Measurements from ENCODE around the gene CDK8. TPM values are rescaled to one million over a fixed set of nuclear protein-coding genes. Genes with fewer than 3 reads are reported as not detected.
"Not testable (repeated sequence)": the region's sequence is repeated elsewhere in the genome, so short reads cannot be mapped to it uniquely, and the experiment has no call there.

Gene CDK8
- total RNA-seq, 1 experiment from 2014 or later: 25.2 TPM

GRCh38 chr13:26310470-26310869 is 56.5 kb downstream of the CDK8 start:
- no peak for DNase-seq (ENCODE audit: extremely low read depth, low read depth)

GRCh38 chr13:26312019-26312418 is 58.1 kb downstream of the CDK8 start:
- DNase-seq (ENCODE audit: extremely low read depth, low read depth): not testable (repeated sequence)

DNA sequence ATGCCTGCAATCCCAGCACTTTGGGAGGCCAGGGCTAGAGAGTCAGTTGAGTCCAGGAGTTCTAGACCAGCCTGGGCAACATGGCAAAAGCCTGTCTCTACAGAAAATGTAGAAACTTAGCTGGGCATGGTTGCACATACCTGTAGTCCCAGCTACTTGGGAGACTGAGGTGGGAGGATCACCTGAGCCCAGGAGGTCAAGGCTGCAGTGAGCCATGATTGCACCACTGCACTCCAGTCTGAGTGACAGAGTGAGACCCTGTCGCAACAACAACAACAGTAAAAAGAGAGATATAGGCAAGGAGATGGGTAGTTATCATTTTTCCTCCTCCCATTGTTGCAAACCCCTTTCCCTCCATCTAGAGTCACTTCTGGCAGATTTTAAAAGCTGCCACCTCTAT is 62.2 kb downstream of the CDK8 start:
- not testable (repeated sequence) for DNase-seq (ENCODE audit: extremely low read depth, low read depth)

DNA sequence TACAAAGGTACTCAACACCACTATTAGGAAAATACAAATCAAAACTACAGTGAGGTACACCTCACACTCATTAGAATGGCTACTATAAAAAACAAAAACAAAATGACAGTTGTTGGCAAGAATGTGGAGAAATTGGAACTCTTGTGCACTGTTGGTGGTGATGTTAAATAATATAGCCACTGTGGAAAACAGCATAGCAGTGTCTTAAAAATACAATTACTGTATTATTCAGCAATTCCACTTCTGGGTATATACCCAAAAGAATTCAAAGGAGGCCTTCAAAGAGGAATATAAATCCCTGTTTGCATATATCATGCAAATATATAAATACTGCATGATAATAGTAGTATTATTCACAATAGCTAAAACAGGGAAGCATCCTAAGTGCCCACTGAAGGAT is 66.8 kb downstream of the CDK8 start:
- DNase-seq (ENCODE audit: extremely low read depth, low read depth): no peak

GRCh38 chr13:26323127-26323526 is 69.2 kb downstream of the CDK8 start:
- DNase-seq (ENCODE audit: extremely low read depth, low read depth): no peak

- DNase-seq (ENCODE audit: extremely low read depth, low read depth): no peak
Observed at GRCh38 chr13:26323764-26324163, 69.8 kb downstream of the CDK8 start.

DNA sequence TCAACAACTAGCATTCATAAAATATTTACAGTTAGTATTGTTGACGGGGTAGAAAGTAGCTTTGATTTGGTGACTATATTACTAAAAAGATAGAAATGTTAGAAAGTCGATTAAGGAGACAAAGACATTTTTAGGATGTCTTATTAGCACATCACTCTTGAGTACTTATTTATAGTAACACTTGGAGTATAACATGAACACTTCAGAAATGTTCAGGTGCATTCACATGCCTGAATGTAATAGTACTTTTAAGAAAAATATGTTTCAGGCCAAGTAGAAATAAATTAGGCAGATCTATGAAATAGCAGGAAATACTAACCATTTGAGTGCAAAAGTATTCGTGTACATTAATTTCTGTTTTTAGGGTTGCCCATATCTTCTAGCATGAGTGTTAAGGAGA is 70.4 kb downstream of the CDK8 start:
- no peak for DNase-seq (ENCODE audit: extremely low read depth, low read depth)

GRCh38 chr13:26324867-26325266 is 70.9 kb downstream of the CDK8 start:
- DNase-seq (ENCODE audit: extremely low read depth, low read depth): no peak

DNA sequence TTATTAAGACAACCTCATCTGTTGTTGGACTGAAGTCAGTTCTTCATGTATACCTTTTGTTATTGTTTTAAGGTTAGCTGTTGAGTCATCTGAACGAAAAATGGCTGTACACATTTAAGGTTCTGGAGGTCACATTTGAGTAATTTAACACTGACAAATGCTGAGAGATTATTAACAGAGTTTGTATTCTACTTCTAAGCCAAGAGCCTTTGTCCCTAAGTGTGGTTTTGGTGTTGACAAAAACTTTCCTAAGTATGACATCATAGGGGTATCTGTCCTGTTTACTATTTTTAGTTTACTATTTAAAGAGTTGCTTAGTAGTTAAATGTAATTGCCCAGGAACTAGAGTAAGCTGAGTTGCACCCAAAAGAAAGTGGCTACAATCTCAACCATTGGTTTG is 71.9 kb downstream of the CDK8 start:
- DNase-seq (ENCODE audit: extremely low read depth, low read depth): no peak

DNA sequence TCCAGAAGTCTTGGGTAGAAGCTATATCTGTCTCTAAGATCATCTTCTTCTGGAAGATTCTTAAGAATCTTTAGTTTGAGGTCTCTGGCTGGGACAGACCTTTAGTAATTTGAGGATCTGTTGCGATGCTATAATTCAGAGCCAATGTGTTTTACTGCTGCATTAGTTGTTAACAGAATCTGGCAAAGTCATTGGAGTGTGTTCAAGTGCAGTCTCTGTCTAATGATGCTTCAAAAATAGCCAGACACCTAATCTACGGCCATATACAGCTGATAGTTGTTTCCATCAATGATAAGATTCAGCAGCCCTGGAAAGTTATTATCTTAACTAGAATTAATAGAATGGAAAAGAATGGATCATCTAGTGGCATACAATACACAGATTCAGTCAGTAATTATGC is 72.6 kb downstream of the CDK8 start:
- DNase-seq (ENCODE audit: extremely low read depth, low read depth): no peak

DNA sequence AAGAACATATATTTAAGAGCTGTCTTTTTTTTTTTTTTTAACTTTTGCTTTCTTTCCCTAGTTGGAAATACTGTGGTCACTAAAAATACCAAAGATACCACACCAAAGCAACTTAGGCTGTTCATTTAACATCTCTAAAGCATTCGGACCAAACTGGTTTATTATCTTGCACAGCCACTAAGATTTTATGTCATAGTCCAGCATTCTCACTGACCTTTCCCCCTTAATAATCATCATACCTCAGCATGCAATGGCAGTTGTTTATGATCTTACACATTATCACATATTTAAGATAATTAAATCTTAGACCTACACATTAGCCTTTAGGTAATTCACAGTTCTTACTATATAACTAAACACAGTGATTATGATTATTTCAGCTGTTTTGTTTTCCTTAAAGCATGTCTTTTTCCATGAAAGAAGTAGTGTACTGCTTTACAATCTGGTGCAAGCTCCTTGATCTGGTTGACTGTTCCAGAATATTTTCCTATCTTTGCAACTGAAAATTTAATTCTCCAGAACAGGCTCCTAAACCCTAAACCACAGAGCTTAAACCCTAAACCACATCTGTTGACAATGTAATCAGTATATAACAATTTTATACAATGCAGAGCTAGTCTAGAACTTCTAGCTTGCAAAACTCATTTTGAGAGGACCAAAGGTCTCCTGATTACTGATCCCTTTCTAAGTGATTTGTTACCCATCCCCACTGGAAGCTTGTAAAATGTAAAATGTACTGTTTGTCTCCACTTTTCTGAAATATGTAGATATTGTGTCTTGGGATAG is 74.2 kb downstream of the CDK8 start:
- no peak for DNase-seq (ENCODE audit: extremely low read depth, low read depth)

DNA sequence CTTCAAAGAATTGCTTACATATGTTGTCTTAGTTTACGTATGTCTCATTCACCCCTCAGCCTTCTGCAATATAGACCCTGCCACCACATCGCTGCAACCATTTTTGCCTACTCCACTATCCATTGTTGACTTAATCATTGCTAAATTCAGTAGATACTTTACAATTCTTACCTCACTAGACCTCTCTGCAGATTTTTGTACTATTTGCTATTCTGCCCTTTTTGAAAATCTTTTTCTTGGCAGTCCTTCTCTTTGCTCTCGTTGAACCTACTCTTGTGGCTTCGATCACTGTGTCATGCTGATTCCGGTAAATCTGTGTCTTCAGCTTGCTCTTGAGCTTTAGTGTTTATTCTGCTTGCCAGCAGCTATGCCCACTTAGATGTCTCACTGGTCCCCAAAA is 81.2 kb downstream of the CDK8 start:
- no peak for DNase-seq (ENCODE audit: extremely low read depth, low read depth)

DNA sequence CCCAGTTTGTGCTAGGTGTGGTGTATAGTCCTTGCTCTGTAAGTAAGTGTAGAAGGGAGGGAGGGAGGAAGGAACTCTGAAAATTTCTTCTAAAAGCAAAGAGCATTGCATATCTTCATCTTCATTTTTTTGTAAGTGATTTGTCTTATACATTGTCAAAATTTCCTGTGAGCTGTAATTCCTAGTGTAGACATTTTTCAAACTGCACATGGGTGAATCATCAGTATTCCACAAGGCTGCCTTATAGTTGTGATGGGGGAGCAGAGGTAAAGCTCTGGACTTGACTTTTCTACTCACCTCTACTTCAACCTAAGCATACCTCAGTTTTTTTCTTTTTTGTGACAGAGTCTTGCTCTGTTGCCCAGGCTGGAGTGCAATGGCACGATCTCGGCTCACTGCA is 86.9 kb downstream of the CDK8 start:
- DNase-seq (ENCODE audit: extremely low read depth, low read depth): no peak

- DNase-seq (ENCODE audit: extremely low read depth, low read depth): no peak
Observed at GRCh38 chr13:26342898-26343297, 89.0 kb downstream of the CDK8 start.

GRCh38 chr13:26343816-26344215 is 89.9 kb downstream of the CDK8 start:
- DNase-seq (ENCODE audit: extremely low read depth, low read depth): no peak

DNA sequence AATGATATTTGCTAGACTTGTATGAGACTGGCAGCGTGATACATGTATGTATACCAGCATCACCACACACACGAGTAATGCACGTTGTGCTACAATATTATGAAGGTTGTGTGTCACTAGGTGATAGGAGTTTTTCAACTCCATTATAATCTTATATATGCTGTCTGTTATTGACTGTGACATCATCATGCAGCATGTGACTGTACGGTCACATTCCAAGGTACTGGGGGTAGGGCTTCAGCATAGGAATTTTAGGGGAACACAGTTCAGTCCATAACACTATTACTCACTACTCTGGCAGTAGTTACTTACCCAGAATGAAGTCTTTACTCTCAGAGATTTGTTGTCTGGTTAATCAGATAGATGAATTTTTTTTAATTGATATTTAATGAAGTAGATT is 91.1 kb downstream of the CDK8 start:
- no peak for DNase-seq (ENCODE audit: extremely low read depth, low read depth)

GRCh38 chr13:26348966-26349365 is 95.0 kb downstream of the CDK8 start:
- no peak for DNase-seq (ENCODE audit: extremely low read depth, low read depth)

DNA sequence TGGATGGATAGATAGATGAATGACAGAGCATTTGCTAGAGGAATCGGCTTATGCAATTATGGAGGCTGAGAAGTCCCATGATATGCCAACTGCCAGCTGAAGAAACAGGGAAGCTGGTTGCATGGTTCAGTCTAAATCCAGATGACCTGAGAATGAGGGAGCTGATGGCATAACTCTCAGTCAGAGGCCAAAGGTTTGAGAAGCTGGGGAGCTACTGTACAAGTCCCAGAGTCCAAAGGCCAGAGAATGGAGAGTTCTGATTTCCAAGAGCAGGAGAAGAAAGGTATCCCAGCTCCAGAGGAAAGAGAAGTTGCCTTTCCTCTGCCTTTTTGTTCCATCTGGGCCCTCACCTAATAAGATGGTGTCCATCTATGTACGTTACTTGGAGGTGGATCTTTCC is 108.3 kb downstream of the CDK8 start:
- DNase-seq (ENCODE audit: extremely low read depth, low read depth): no peak

DNA sequence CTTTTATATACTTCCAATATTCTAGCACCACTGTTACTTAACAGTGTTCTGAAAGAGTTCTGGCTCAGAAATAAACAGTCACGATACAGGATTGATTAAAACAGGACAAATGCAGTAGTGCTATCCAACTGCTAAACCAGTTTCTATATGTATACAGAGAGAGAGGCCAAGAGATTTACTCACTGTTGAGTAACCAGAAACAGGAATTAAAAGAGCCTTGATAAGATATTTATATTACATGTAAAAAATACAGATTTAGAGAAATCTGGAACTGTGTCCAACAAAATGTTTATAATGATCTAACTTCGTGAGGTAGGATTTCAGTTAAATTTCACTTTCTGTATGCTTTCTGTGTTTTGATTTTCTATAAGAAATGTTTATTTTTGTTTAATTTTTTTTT is 116.6 kb downstream of the CDK8 start:
- DNase-seq (ENCODE audit: extremely low read depth, low read depth): no peak

DNA sequence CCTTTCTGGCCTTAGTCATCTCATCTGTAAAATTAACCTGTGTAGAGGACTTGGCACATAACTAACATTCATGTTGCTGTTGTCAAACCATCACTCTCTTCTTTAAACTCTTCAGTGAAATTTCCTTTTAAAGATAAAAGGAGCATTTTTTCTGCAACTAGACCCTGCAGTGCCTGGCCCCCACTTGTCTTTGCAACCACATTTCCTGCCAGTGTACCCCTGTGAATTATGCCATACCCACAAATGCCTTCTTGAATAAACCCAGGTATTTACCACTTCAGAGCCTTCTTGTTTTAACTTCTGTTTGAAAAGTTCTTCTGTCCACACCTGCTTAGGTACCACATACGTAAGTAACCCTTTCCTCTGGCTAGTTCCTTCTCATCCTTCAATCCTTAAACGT is 118.8 kb downstream of the CDK8 start:
- no peak for DNase-seq (ENCODE audit: extremely low read depth, low read depth)

DNA sequence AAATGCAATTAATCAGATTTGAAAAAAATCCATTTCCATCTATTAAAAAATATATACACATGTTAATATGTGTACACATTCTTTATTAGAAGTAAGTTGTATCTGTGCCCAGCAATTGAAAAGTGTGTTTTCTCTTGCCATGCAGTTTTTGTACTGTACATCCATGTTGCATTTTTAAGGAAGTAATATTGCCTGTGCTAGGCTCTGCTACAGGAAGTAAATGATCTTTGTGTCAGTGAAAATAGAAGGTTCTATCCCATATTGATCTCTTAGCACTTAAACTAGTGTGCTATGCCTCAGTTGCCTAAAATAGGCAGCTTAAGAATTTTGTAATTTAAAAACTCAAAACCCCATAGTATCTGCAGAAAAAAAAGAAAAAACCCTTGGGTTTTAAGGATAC is 122.5 kb downstream of the CDK8 start:
- DNase-seq (ENCODE audit: extremely low read depth, low read depth): no peak

DNA sequence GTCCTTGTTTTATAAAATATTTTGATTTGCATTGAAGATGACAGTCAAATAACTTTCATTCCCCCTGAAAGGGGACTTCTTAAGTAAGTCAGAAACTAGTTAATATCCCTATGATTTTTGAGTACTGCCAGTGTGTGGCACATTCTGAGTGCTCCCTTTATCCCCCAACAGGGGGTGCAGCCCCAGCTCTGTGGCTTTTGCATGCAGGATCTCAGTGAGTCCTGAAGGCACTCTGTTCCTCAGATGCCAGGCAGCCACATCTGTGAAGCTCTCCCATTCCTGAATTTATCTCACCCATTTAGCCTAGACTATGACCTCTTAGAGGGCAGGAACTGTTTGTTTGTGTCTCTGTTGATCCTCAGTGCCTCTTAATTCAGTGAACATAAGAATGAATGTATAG is 123.1 kb downstream of the CDK8 start:
- DNase-seq (ENCODE audit: extremely low read depth, low read depth): peak; percentile 8

DNA sequence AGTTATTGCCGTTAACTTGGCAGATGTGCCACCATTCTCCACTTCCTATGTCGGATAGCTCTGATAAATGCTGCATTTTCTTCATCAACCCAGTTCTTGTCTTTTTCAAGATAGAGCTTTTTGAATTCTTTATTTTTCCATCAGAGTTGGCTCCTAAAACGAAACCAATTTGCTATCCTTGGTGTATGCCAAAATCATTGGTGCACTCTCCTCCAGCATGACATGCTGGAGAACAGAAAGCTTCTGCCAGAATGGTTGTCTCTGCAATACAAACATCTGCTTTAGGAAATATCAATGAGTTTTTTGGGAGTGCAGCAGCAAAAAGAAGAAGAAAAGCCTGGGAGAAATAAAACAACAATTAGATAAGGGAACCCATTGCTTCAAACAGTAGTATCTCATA is 124.2 kb downstream of the CDK8 start:
- no peak for DNase-seq (ENCODE audit: extremely low read depth, low read depth)
